Measurements from ENCODE around the gene CRYAA. TPM values are rescaled to one million over a fixed set of nuclear protein-coding genes. Genes with fewer than 3 reads are reported as not detected.

CRYAA gene
- total RNA-seq, 2 donors from 2014 or later: not detected

DNA sequence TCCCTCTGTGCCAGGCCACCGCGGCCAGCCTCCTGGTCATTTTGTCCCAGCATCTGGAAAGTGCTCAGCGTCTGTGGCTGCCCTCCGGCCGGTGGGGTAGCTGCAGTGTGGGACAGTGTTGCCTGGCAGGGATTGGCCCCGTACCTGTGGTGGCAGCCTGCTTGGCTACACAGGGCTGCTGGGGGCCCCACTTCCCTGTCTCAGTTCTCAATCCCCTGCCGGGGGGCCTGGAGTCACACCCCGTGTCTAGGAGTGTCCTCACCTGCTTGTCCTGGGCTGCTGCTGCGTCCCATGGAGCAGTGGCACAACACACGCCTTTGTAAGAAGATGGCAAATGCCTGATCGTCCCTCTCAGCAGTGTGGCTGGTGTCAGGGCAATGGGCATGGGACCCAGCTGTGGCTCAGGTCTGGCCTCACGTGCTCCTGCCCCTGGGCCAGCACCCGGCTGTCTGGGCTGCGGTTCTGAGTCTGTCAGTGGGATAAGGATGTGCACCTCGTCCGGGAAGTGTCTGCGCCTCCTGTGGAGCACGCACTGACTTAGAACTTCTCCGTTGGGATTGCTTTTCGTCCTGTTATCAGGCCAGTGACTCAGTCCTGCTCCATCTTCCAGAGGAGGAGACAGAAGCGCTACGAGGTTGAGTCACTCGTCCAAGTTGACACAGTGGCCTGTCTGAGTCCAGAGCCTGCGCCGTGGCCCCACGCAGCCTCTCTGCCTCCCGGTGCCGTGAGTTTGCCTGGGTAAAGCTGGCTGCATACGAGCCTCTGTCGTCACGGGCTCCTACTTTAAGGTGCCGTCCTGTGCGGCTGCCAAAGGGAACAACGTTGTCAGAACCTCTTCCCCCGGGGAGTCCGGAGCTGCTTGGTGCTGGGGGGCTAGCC is 41.0 kb downstream of the CRYAA start:
- no peaks in the 10 kb centered on the region for H3K9me3 Mint-ChIP-seq
- no peak for ATAC-seq
- H3K27ac Mint-ChIP-seq: no peak overlapping the region
- no peaks in the 10 kb centered on the region for H3K36me3 Mint-ChIP-seq
- no peak for DNase-seq (ENCODE audit: low spot score in 2 of 2)

DNA sequence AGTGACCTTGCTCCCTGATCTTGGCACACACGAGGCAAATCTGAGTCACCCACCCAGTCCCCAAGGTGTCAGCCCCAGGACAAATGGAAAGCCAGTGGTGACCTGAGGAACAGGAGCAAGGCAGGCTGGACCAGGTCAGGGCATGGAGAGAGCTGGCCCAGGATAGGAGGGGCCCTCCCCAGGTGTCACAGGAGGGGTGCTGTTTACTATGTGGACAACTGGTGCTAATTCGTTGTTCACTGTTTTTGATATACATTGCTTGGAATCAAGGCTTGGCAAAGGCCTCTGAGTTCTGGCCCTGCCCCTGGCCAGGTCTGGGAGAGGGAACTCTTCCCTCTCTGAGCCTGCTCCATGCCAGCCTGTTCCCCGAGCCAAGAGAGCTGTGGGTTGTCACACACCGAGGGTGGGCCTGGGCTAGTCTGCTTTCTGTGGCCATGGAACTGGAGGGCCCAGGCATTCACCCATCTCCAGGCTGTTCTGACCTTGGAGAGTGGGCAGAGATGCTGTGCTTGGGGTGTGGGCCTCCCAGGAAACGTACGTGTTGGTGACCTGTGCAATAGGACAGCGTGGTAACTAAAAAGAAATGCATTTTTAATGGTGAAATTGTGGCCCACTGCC is 41.8 kb downstream of the CRYAA start:
- Mint-ChIP-seq H3K9me3 (no peaks in the 10 kb centered on the region), H3K36me3 (no peaks in the 10 kb centered on the region), H3K27ac (no peak overlapping the region)
- ATAC-seq (no peak), DNase-seq (ENCODE audit: low spot score in 2 of 2) (no peak)

DNA sequence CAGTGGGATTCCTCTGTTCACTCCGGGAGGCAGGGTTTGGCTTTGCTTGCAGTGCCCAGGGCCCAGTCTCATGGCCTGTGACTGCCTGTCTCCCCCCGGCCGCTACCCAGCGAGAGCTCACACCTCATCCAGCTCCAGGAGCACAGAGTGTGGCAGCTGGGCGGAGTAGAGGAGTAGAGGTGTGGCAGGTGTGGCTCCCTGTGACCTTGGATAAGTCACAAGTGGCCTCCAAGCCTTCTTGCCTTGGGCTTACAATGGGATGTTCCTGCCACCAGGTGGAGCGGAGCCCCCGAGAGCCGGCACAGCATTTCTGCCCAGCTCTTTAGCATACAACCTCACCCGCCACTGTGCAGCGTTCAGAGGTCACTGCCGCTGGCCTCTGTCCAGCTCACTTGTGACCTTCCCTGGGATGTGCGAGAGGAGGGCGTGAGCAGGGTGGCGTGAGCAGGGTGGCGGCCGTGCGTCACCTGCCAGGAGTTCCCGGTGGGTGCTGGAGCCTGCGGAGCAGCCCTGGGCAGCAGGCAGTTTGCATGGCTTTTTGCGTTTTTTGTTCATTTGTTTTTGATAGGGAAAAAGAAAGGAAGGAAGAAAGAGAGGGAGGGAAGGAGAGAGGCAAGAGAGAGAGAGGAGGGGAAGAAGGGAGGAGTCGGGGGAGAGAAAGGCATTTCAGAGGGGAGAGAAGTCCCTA is 42.4 kb downstream of the CRYAA start:
- Mint-ChIP-seq H3K36me3 (no peaks in the 10 kb centered on the region), H3K27ac (no peak overlapping the region), H3K9me3 (no peaks in the 10 kb centered on the region)
- ATAC-seq (no peak), DNase-seq (ENCODE audit: low spot score in 2 of 2) (no peak)

DNA sequence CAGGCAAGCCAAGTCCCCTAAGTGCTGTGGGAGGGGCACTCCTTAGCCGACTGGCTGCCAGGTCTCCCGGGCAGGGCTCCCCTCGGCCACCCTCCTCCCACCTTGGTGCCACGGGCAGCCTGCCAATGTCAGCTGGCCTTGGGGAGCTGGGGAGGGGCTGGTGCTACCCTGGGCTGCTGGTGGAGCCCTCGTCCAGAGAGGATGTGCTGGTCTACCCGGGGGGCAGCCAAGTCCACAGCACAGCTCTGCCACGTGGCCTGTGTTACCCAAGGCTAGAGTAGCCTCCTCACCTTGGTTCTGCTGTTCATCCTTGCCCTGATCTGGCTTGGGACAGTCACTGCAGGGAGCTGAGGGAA is 42.9 kb downstream of the CRYAA start:
- ATAC-seq: no peak
- no peak for DNase-seq (ENCODE audit: low spot score in 2 of 2)
- no peak overlapping the region for H3K27ac Mint-ChIP-seq
- no peaks in the 10 kb centered on the region for H3K36me3 Mint-ChIP-seq
- H3K9me3 Mint-ChIP-seq: no peaks in the 10 kb centered on the region

Other genes starting within 250 kb of the CRYAA start
- 1 to 10 TPM in 1 of 2 donors, under 1 TPM in 1; 0.18 to 2.7 TPM for gene ERVH48-1, start 243.4 kb upstream of the CRYAA start, total RNA-seq
- 10 to 100 TPM; 16.0 to 20.2 TPM for gene PKNOX1, start 194.4 kb upstream of the CRYAA start, total RNA-seq
- 10 to 100 TPM; 13.9 to 72.8 TPM for gene CBS, start 93.2 kb upstream of the CRYAA start, total RNA-seq
- gene U2AF1, start 61.4 kb upstream of the CRYAA start, total RNA-seq: 10 to 100 TPM; 27.5 to 33.7 TPM

Measured in activated naive CD4-positive, alpha-beta T cell treated with anti-CD3 and anti-CD28 coated beads, Interleukin-2, amount 50 U/mL, for 72 hours (primary cell).